ENCODE data around the gene YJU2.
A peak's percentile ranks its signal among the peaks of the same experiment; 100 is the strongest.

The YJU2 gene

DNA sequence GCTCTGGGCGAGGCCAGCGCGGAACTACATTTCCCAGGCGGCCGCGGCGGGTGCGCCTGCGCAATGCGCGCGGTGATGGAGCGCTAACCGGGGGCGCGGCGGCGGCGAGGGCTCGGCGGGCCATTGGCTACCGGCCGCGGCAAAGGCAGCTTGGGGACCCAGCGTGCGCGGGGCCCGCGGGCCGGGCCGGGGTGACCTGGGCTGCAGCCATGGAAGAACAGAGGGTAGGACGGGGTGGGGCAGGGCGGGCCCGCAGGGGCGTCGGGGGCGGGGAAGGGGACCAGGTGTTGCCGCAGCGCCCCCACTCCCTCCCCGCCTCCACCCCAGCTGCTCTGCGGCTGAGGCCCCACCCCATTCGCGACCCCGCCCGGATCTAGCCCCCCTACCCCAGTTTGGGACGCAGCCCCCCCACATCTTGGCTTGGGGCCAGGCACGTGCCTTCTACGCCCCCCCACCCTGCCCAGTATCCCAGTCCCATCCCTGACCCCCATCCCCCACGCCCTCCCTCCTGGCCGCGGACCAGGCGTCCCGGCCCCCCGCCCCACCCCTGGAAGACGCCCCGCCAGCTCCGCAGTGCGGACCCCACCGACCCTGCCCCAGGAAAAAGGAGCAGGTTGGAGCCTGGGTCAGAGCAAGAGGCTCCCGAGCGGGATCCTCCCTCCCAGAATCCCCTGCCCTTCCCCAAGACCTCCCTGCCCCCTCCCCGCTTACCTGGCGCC is 57.8 kb downstream of the YJU2 start, which contains the start of gene FSD1:
FSD1 (plus strand) TSS at position 61 of the 719 bp plus-strand sequence; CDS start at position 210, 149 bp downstream.
- TF ChIP-seq GATA1 (IDR thresholded peaks at IDR 0.05; ENCODE audit: low read depth, low read length) = no peak

GRCh38 chr19:4305257-4305612 is 58.4 kb downstream of the YJU2 start:
- DNase-seq = no peak
- TF ChIP-seq POLR2A (IDR thresholded peaks at IDR 0.05; ENCODE audit: low read length) (no peak), GATA1 (IDR thresholded peaks at IDR 0.05; ENCODE audit: low read depth, low read length) (no peak)

More for the DNA sequence above, 57.8 kb downstream of the YJU2 start, which contains the start of gene FSD1:
- peak; percentile 61 to 63 for DNase-seq

- TF ChIP-seq POLR2A (IDR thresholded peaks at IDR 0.05; ENCODE audit: low read length) (no peak), GATA1 (IDR thresholded peaks at IDR 0.05; ENCODE audit: low read depth, low read length) (no peak)
- no peak for DNase-seq
Observed at GRCh38 chr19:4305659-4306058, 58.8 kb downstream of the YJU2 start.

- DNase-seq = no peak
- TF ChIP-seq POLR2A (IDR thresholded peaks at IDR 0.05; ENCODE audit: low read length) (no peak), GATA1 (IDR thresholded peaks at IDR 0.05; ENCODE audit: low read depth, low read length) (no peak)
Observed at GRCh38 chr19:4310247-4311121, 63.6 kb downstream of the YJU2 start.

DNA sequence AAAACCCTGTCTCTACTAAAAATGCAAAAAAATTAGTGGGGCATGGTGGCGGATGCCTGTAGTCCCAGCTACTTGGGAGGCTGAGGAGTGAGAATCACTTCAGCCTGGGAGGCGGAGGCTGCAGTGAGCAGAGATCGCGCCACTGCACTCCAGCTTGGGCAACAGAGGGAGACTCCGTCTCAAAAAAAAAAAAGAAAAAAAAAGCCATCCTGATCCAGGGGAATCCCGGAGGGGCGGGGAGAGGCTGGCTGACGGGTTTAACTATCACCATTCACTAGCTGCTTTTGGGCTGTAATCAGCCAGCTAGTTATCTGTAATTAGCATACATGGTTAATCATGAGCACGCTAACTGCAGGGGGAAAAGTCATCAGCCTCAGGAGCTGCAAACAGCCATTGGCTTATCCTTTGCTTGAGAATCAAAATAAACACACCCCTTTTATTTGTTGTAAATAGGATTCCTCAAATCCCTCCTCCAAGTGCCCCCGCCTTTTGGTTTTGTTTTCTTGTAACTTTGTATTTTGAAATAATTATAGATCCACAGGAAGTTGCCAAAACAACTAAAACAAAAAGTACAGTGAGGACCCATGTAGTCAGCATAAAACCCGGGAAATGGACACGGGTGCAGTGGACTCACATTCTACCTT is 67.1 kb downstream of the YJU2 start:
- DNase-seq = no peak
- no peak for TF ChIP-seq GATA1 (IDR thresholded peaks at IDR 0.05; ENCODE audit: low read depth, low read length)
- TF ChIP-seq POLR2A (IDR thresholded peaks at IDR 0.05; ENCODE audit: low read length) = no peak

GRCh38 chr19:4316956-4317355 is 70.1 kb downstream of the YJU2 start:
- no peak for TF ChIP-seq GATA1 (IDR thresholded peaks at IDR 0.05; ENCODE audit: low read depth, low read length)
- TF ChIP-seq POLR2A (IDR thresholded peaks at IDR 0.05; ENCODE audit: low read length) = no peak
- DNase-seq = no peak

DNA sequence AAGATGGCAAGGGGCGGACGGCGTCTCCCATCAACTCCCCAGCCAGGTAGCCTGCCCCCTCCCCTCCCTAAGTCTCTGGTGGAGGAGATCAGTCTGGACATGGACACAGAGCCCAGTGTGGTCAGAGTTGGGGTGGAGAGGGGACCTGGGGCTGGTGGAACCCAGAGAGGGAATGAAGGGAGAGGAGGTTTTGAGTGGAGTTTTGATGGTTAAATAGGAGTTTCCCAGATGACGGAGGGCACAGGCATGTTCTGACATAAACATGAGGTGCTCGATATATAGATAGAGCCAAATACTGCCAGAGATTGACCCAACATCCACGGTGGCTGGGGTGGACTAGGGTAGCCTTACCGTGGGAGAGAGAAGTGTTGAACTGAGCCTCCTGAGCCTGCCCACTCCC is 71.6 kb downstream of the YJU2 start:
- no peak for TF ChIP-seq POLR2A (IDR thresholded peaks at IDR 0.05; ENCODE audit: low read length)
- TF ChIP-seq GATA1 (IDR thresholded peaks at IDR 0.05; ENCODE audit: low read depth, low read length) = no peak
- DNase-seq = no peak
